ENCODE measurements around the gene SUFU. TPM values are rescaled to one million over a fixed set of nuclear protein-coding genes. Genes with fewer than 3 reads are reported as not detected.

Gene SUFU
- total RNA-seq, 2 donors from 2014 or later, result 3.1 to 6.6 TPM

DNA sequence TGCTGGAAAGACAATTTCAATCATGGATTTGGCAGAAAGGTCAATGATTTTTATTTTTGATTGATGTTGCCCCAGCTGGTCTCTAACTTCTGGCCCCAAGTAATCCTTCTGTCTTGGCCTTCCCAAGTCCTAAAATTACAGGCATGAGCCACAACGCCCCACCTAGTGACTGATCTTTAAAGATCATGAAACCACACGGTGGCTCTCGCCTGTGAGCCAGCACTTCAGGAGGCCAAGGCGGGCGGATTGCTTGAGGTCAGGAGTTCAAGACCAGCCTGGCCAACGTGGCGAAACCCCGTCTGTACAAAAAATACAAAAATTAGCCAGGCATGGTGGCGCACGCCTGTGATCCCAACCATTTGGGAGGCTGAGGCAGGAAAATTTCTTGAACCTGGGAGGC, 39.8 kb upstream of the SUFU start:
- ATAC-seq, result no peak
- intact Hi-C loops (cut with DNase I), result no loop called here

DNA sequence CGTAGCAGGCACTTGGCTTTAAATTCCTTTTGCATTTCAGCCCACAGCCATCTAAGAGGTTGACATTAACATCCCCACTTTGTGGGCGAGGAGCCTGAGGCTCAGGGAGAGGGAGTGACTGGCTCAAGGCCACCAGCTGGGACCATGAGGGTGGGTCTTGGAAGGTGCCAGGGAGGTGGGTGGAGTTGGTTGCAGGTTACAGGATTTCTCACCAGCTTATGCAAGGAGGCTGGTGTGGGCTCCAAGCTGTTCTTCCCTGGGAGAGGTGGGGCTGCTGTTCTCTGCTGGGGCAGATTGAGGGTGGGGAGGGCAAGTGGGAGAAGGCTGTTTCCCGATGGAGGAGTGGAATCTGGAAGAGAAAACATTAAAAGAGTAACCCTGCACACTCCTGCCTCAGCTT, 38.3 kb upstream of the SUFU start:
- intact Hi-C loops (cut with DNase I), result no loop called here
- 55 to 61% methylated on average over 3 of the region's 3 CpGs for WGBS, 2 donors

More for the DNA sequence above, 39.8 kb upstream of the SUFU start:
- Histone ChIP-seq H3K9me3 (no peaks in the 10 kb centered on the region), H3K4me1 (peaks cover 16% of the 10 kb centered on the region), H3K27ac (no peak overlapping the region), H3K36me3 (replicated peaks in 1 of 2; ENCODE audit: insufficient read depth in 1 of 2, low read depth in 2 of 2) (no peaks in the 10 kb centered on the region), H3K4me3 (no peak overlapping the region), H3K27me3 (no peaks in the 10 kb centered on the region)
- DNase-seq, result no peak
- TF ChIP-seq, protein P1, sequence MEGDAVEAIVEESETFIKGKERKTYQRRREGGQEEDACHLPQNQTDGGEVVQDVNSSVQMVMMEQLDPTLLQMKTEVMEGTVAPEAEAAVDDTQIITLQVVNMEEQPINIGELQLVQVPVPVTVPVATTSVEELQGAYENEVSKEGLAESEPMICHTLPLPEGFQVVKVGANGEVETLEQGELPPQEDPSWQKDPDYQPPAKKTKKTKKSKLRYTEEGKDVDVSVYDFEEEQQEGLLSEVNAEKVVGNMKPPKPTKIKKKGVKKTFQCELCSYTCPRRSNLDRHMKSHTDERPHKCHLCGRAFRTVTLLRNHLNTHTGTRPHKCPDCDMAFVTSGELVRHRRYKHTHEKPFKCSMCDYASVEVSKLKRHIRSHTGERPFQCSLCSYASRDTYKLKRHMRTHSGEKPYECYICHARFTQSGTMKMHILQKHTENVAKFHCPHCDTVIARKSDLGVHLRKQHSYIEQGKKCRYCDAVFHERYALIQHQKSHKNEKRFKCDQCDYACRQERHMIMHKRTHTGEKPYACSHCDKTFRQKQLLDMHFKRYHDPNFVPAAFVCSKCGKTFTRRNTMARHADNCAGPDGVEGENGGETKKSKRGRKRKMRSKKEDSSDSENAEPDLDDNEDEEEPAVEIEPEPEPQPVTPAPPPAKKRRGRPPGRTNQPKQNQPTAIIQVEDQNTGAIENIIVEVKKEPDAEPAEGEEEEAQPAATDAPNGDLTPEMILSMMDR (IDR thresholded peaks at IDR 0.05), result no peak
- TF ChIP-seq POLR2A (IDR thresholded peaks at IDR 0.05), result no peak
- 83 to 100% methylated on average over 1 to 10 of the region's 10 CpGs for WGBS, 2 donors

DNA sequence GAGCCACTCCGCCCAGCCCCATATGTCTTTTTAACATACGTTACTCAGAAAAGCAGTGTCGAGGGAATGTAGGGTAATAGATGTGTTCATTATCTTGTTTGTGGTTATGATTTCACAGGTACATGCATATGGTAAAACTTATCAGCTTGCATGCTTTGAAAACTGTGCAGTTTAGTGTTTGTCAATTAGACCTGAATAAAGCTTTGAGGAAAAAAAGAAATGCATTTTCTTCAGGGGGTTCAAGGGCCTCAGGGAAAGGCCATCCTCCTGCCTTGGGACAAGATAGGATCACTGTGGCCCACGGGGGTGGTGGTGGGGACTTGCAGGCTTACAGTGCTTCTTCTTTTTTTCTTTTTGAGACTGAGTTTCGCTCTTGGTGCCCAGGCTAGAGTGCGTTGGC, 36.5 kb upstream of the SUFU start:
- H3K36me3 ChIP-seq (replicated peaks in 1 of 2; ENCODE audit: insufficient read depth in 1 of 2, low read depth in 2 of 2), result no peaks in the 10 kb centered on the region
- DNase-seq (no peak), ATAC-seq (no peak)
- no peak for TF ChIP-seq POLR2A (IDR thresholded peaks at IDR 0.05)
- TF ChIP-seq, protein P1 (IDR thresholded peaks at IDR 0.05), result no peak
- no peak overlapping the region for H3K4me3 ChIP-seq
- 84 to 85% methylated on average over 6 of the region's 6 CpGs for WGBS, 2 donors
- H3K27ac ChIP-seq, result no peak overlapping the region
- no peaks in the 10 kb centered on the region for H3K9me3 ChIP-seq
- intact Hi-C loops (cut with DNase I), result no loop called here
- H3K4me1 ChIP-seq, result peaks cover 4% of the 10 kb centered on the region
- H3K27me3 ChIP-seq, result no peaks in the 10 kb centered on the region

More for the DNA sequence above, 38.3 kb upstream of the SUFU start:
- H3K4me3 ChIP-seq, result no peak overlapping the region
- peaks cover 16% of the 10 kb centered on the region for H3K4me1 ChIP-seq
- DNase-seq (no peak), ATAC-seq (no peak)
- no peaks in the 10 kb centered on the region for H3K36me3 ChIP-seq (replicated peaks in 1 of 2; ENCODE audit: insufficient read depth in 1 of 2, low read depth in 2 of 2)
- H3K27me3 ChIP-seq, result no peaks in the 10 kb centered on the region
- no peaks in the 10 kb centered on the region for H3K9me3 ChIP-seq
- no peak for TF ChIP-seq POLR2A (IDR thresholded peaks at IDR 0.05)
- TF ChIP-seq, protein P1 (IDR thresholded peaks at IDR 0.05), result no peak
- H3K27ac ChIP-seq, result no peak overlapping the region

DNA sequence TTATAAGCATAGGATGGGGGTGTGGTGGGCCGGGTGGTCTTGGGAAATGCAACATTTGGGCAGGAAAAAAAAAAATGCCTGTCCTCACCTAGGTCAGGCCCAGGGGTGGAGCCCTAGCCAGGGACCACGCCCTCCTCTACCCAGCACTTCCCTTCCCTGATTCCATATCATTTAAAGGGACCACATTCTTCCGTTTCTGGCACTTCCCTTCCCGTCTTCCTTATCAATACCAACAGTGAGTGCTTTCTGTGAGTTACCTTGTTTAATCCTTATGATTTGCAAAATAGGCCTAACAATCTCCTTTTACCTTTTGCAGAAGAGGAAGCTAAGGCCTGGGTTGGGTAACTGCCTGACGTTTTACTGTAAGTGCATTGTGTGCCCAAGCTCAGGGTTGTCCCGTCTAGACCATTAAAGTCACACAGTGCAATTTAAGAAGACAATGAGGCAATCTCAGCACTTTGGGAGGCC, 35.8 kb upstream of the SUFU start:
- ATAC-seq, result peak; percentile 43
- Histone ChIP-seq H3K27ac (peak overlapping the region in 1 of 4 donors; percentile 12), H3K36me3 (replicated peaks in 1 of 2; ENCODE audit: insufficient read depth in 1 of 2, low read depth in 2 of 2) (no peaks in the 10 kb centered on the region), H3K4me1 (peaks cover 4% of the 10 kb centered on the region), H3K27me3 (no peaks in the 10 kb centered on the region), H3K9me3 (no peaks in the 10 kb centered on the region), H3K4me3 (no peak overlapping the region)
- WGBS, 2 donors, result 24 to 31% methylated on average over 6 of the region's 6 CpGs
- intact Hi-C loops (cut with DNase I), result no loop called here
- TF ChIP-seq POLR2A (IDR thresholded peaks at IDR 0.05), result no peak
- TF ChIP-seq, protein P1 (IDR thresholded peaks at IDR 0.05), result no peak
- DNase-seq, result peak; percentile 36 to 66 (median 48)

DNA sequence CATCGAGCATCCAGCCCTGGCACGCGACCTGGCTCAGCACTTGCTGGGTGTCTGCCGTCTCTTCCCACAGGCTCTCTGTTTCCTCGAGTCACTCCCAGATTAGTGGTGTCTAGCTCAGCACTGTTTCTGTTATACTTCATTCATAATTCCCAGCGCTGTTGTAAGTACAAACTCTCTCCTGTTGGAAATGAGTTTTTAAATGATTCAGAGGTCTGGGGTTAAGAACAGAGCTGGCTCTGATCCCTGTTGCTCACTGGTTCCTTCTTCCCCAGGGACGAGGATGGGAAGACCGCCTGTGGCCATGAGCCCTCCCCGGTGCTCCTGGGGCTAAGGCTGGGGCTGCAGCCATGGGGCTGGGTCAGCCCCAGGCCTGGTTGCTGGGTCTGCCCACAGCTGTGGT, 35.1 kb upstream of the SUFU start:
- Histone ChIP-seq H3K4me3 (no peak overlapping the region), H3K9me3 (no peaks in the 10 kb centered on the region), H3K27ac (peak overlapping the region in 1 of 4 donors; percentile 6), H3K27me3 (no peaks in the 10 kb centered on the region), H3K36me3 (replicated peaks in 1 of 2; ENCODE audit: insufficient read depth in 1 of 2, low read depth in 2 of 2) (no peaks in the 10 kb centered on the region), H3K4me1 (no peaks in the 10 kb centered on the region)
- ATAC-seq (peak; percentile 11), DNase-seq (no peak)
- TF ChIP-seq, protein P1 (IDR thresholded peaks at IDR 0.05), result no peak
- no peak for TF ChIP-seq POLR2A (IDR thresholded peaks at IDR 0.05)
- WGBS, 2 donors, result 59 to 86% methylated on average over 9 of the region's 9 CpGs
- intact Hi-C loops (cut with DNase I), result no loop called here
